ENCODE results near the gene ACER1.

ACER1 gene

GRCh38 chr19:6378041-6378440 is 44.6 kb upstream of the ACER1 start:
- Mint-ChIP-seq H3K4me1 (peaks cover 28% of the 10 kb centered on the region), H3K36me3 (ENCODE audit: low read depth) (peaks cover 47% of the 10 kb centered on the region), H3K4me3 (peak overlapping the region in 1 of 3 experiments; percentile 30), H3K27me3 (ENCODE audit: low read depth) (no peaks in the 10 kb centered on the region), H3K27ac (peak overlapping the region; percentile 92 to 96 (median 95)), H3K9me3 (peaks cover 3% of the 10 kb centered on the region)
- no peak for TF ChIP-seq CTCF (IDR thresholded peaks at IDR 0.05; ENCODE audit: unreplicated experiment in 3 of 3)

- peak overlapping the region; percentile 26 to 63 (median 35) for H3K4me3 Mint-ChIP-seq
- peaks cover 3% of the 10 kb centered on the region for H3K9me3 Mint-ChIP-seq
- no peaks in the 10 kb centered on the region for H3K27me3 Mint-ChIP-seq (ENCODE audit: low read depth)
- H3K36me3 Mint-ChIP-seq (ENCODE audit: low read depth) = peaks cover 36% of the 10 kb centered on the region
- peaks cover 34% of the 10 kb centered on the region for H3K4me1 Mint-ChIP-seq
- TF ChIP-seq CTCF (IDR thresholded peaks at IDR 0.05; ENCODE audit: unreplicated experiment in 3 of 3) = no peak
- peak overlapping the region; percentile 90 to 92 (median 91) for H3K27ac Mint-ChIP-seq
These were observed 43.2 kb upstream of the ACER1 start for GRCh38 chr19:6376512-6377190.

DNA sequence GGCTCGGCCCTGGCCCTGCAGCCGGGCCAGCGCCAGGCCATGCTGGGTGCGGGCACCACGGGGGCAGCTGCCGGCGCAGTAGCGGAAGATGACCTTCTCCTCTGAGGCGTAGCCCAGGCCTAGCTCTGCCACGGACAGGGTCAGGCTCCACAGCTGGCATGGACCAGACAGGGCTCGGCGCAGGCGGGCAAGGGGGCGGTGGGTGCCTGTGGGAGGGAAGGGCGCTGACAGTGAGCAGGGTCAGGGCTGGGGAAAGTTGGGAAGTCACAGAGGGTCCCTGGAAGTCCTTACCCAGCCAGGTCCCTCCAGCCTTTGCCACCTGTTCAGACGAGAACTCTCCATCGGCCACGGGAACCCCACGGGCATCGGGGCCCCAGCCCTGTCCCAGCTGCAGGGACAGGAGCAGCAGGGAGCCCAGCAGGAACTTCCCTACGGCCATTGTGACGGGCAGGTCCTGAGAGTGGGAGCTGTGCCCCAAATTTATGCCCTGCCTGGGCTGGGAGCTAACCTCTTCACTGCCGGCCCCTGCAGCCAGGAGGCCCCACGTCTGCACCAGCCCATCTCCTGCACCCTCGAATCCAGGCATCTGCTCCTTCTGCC is 42.1 kb upstream of the ACER1 start, which contains the start of gene PSPN:
PSPN (minus strand) TSS at position 523 of the 600 bp plus-strand sequence; CDS start at position 439, 84 bp downstream.
- H3K4me1 Mint-ChIP-seq = peaks cover 34% of the 10 kb centered on the region
- no peaks in the 10 kb centered on the region for H3K27me3 Mint-ChIP-seq (ENCODE audit: low read depth)
- no peak for TF ChIP-seq CTCF (IDR thresholded peaks at IDR 0.05; ENCODE audit: unreplicated experiment in 3 of 3)
- peak within 1 kb of the TSS; percentile 35 to 63 (median 58) for H3K4me3 Mint-ChIP-seq
- H3K27ac Mint-ChIP-seq = peak within 1 kb of the TSS; percentile 90 to 92 (median 91)
- peaks cover 3% of the 10 kb centered on the region for H3K9me3 Mint-ChIP-seq
- H3K36me3 Mint-ChIP-seq (ENCODE audit: low read depth) = peaks cover 26% of the 10 kb centered on the region

DNA sequence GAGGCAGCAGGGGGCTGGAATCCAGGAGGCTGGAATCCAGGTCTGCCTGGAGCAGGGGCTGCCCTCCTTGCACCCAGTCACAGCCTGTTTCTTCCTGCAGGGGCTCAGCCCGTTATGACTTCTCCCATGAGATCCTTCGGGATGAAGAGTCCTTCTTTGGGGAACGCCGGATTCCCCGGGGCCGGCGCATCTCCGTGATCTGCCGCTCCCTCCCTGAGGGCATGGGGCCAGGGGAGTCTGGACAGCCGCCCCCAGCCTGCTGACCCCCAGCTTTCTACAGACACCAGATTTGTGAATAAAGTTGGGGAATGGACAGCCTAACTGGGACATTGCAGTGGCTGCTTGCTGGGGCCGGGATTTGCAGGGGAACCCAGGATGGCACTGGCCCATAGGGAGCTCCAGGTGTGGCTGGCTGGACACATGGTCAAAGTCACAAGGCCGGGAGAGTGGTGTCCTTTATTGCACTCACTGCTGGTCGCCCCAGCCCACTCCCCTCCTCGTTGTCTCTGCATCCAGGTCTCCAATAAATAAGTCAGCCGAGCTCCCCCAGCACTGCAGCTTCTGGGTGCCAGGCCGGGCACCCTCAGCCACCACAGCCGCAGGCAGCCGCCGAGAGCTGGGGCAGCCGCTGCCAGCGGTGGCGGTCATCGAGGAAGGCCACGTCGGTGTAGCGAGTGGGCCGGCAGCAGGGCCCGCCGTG is 41.4 kb upstream of the ACER1 start:
- TF ChIP-seq CTCF (IDR thresholded peaks at IDR 0.05; ENCODE audit: unreplicated experiment in 3 of 3) = no peak
- peaks cover 36% of the 10 kb centered on the region for H3K4me1 Mint-ChIP-seq
- H3K27me3 Mint-ChIP-seq (ENCODE audit: low read depth) = no peaks in the 10 kb centered on the region
- peak overlapping the region; percentile 35 to 58 (median 56) for H3K4me3 Mint-ChIP-seq
- peaks cover 2% of the 10 kb centered on the region for H3K9me3 Mint-ChIP-seq
- peaks cover 19% of the 10 kb centered on the region for H3K36me3 Mint-ChIP-seq (ENCODE audit: low read depth)
- H3K27ac Mint-ChIP-seq = peak overlapping the region in 2 of 3 experiments; percentile 19 to 46

DNA sequence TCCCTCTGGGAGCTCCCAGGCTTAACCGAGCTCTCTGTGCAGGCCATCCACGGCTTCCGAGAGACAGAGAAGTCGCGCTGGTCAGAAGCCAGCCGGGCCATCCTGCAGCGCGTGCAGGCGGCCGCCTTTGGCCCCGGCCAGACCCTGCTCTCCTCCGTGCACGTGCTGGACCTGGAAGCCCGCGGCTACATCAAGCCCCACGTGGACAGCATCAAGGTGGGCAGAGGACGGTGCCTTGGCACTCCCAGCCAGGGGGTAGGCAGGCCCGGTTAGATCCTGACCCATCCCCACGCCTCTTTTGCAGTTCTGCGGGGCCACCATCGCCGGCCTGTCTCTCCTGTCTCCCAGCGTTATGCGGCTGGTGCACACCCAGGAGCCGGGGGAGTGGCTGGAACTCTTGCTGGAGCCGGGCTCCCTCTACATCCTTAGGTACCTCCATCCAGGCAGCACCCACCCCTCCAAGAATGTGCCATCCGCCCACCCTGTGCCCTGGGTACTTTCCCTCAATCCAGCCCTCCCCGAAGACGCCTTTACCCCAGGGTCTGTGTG is 40.8 kb upstream of the ACER1 start:
- Mint-ChIP-seq H3K9me3 (no peaks in the 10 kb centered on the region), H3K4me1 (peaks cover 38% of the 10 kb centered on the region), H3K27ac (peak overlapping the region; percentile 46 to 96 (median 92)), H3K4me3 (peak overlapping the region; percentile 86 to 90 (median 89)), H3K27me3 (ENCODE audit: low read depth) (no peaks in the 10 kb centered on the region), H3K36me3 (ENCODE audit: low read depth) (peaks cover 16% of the 10 kb centered on the region)
- no peak for TF ChIP-seq CTCF (IDR thresholded peaks at IDR 0.05; ENCODE audit: unreplicated experiment in 3 of 3)
